GM21367 (cell line): ENCODE data around the gene TMEM87B.
"Not testable (repeated sequence)": the region's sequence is repeated elsewhere in the genome, so short reads cannot be mapped to it uniquely, and the experiment has no call there.

Experiments used
- ATAC-seq: cut with Tn5 transposase; IDR thresholded peaks from one replicate; pipeline ENCODE4 v1.9.1; 2021; ENCODE audit not compliant: unreplicated experiment

The TMEM87B gene

DNA sequence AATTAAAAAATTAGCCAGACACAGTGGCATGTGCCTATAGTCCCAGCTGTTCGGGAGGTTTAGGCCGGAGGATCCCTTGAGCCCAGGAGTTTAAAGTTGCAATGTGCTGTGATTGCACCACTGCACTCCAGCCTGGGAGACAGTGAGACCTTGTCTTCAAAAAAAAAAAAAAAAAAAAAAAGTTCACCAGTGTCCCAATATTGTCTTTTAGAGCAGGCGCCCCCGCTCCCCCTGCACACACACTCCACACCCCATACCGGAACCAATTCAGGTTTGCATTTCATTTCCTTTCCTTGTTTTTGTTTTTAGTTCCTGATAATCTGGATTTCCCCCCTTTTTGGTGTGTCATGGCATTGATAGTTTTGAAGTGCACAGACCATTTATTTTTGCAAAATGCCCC, 10.4 kb downstream of the TMEM87B start:
- no peak for ATAC-seq

DNA sequence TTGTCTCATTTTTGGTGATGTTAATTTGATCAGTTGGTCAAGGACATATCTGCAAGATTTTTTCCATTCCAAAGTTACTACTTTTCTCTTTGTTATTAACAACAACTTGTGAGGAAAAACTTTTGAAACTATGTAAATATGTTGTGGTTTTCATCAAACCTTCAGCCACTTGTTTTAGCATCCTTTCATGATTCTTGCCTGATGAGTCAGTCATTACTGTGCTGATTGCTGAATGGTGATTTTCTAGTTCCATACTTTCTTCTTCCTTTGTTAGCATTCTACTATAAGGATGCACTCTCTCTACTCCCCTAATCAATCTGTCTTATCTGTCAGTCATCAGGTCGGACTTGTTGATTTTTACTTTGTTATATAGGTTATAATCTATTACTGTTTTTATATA, 10.9 kb downstream of the TMEM87B start:
- peak; percentile 53 for ATAC-seq

DNA sequence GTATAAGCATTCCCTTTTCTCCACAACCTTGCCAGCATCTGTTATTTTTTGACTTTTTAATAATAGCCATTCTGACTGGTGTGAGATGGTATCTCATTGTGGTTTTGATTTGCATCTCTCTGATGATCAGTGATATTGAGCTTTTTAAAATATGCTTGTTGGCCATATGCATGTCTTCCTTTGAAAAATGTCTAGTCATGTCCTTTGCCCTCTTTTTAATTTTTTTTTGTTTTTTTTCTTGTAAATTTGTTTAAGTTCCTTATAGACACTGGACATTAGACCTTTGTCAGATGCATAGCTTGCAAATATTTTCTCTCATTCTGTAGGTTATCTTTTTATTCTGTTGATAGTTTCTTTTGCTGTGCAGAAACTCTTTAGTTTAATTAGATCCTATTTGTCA, 14.7 kb downstream of the TMEM87B start:
- ATAC-seq = not testable (repeated sequence)

DNA sequence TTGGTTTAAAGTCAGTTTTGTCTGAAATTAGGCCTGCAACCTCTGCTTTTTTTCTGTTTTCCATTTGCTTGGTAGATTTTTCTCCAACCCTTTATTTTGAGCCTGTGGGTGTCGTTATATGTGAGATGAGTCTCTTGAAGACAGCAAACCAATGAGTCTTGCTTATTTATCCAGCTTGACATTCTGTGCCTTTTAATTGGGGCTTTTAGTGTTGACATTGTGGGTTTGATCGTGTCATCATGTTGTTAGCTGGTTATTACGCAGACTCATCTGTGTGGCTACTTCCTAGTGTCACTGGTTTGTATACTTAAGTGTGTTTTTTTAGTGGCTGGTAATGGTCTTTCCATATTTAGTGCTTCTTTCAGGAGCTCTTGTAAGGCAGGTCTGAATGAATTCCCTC, 18.8 kb downstream of the TMEM87B start:
- ATAC-seq = no peak

DNA sequence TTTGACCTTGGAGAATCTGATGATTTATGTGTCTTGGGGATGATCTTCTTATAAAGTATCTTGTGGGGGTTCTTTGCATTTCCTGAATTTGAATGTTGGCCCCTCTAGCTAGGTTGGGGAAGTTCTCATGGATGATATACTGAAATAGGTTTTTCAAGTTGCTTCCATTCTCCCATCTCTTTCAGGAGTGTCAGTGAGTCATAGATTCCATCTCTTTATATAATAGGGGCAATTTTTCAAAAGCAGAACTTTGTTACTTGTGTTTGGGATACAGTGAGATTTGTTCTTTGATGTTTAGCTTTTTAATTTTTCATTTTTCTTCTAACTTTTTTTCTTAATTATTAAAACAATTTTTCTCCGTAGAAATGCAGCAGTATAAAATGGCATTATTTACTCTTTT, 19.4 kb downstream of the TMEM87B start:
- ATAC-seq = no peak

DNA sequence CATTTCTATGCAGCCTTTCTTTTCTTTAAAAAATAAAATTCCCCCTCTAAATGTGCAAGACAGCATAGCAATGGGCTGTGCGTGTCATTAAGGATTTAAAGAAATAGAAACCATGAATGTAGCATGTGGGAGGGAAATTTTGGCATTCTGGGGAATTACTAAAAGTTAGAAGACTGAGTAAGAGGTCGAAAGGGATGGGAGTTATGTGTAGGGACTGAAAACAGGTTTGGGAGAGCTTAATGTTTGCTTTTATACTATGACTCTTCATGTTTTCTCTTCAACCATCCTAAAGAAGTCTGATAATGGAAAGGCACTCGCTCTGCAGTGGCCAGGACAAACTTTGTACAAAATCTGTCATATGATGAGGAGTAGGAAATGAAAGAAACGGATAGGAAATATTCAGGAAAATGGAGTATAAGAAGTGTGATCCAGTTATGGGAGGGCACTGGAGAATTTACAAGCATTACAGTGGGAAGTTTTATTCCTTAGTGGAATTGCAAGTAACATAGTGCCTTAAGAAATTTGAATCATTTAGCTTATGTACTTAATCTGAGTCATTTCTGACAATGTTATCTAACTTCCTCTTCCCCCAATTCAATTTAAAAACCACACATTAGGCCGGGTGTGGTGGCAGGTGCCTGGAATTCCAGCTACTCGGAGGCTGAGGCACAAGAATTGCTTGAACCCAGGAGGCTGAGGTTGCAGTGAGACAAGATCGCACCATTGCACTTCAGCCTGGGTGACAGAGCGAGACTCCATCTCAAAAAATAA, 20.6 kb downstream of the TMEM87B start:
- no peak for ATAC-seq

DNA sequence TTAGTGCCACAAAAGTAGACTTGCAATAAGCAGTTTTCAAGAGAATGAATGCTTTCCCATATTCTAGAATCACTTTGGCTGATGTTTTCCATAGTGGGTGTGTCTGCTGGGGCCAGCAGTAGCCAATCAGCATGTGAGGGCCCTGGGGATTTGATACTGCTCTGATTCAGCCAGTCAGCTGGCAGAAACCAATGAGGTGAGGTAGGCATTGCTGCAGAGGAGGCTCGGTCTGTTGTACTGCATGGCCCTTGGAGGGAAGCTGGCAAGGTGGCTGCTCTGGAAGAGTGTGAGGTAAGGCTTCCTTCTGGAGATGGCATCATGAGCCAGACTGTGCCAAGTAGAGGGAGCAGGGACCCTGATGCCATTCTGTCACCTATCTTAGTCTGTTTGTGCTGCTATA, 22.7 kb downstream of the TMEM87B start:
- ATAC-seq = no peak

DNA sequence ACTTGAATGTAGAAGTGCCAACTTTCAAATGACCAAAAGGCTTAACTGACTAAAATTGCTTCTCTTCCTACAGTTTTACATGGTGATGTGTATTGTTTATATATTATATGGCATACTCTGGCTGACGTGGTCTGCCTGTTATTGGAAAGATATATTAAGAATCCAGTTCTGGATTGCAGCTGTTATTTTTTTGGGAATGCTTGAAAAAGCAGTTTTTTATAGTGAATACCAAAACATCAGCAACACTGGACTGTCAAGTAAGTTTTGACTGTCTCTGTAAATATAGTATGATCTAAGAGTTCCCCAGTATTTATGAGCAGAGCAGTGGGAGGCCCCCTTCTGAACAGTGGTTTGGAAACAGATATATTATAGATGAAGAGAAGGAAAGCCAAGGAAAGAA, 26.2 kb downstream of the TMEM87B start:
- ATAC-seq = no peak

DNA sequence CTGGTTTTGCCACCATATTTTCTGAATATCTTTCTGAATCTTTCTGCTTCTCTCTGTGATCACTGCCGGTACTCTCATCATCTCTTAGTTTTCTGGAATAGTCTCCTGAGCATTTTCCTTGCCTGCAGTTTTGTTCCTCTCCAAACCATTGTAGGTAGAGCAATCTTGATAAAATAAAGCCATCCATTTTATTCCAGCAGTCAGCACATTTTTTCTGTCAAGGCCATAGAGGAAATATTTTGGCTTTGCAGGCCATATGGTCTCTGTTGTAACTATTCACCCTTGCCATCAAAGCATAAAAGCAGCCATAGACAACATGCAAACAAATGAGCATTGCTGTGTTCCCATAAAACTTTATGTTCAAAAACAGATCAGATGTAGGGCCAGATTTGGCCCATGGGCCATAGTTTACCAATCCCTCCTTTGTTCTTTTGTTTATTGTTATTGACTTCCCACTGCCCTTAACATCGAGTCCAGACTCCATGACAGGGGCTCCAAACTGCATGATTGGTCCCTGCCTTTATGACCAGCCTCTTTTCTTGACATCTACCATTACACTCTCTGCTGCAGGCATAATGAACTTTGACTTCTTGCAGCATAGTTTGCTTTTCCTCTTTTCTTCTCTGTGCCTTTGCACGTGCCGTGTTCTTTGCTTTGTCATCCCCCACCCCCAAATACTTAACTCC, 29.8 kb downstream of the TMEM87B start:
- no peak for ATAC-seq

DNA sequence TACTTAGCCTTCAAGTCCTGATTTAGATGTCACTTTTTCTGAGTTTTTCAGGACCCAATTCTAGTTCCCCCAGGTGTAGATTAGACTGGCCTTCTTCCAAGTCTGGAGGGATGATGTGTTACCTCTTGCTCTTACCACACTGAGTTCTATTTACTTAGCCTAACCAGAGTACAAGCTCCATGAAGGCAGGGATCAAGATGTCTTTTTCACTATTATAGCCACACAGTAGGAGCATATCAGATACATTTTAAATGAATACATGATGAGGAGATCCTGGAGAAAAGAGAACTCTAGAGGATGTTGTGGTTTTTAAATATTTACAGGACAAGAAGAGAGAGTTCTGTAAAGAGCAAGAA, 30.3 kb downstream of the TMEM87B start:
- ATAC-seq = no peak

DNA sequence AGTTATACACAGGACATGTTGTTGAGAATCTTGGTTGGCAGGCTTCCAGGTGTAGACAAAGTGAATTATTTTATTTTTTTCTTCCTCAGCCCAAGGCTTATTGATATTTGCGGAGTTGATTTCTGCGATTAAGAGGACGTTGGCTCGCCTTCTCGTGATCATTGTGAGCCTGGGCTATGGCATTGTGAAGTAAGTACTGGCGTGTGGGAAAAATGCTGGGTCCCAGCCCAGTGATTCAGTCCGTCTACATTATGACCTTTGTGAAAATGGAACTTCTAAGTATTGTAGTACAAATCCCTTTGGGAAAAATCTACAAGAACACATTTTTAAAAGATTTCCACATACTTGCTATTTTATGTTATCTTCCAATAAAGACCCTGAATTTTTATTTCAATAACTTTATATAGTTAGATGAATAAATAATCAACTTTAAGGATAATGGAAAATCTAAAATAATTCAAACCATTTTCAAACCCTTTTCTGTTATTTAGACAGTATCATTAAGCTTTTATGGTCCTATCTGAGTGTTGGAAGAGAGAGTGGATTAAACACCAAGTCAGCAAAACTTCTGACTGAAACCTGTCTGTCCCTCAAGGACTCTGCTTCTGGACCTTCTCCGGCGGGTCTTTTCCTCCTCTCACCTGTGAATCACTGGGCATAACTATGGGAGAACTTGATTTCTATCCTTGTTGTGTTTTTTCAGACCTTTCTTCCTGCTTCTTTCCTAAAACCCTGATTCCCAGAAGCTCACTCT, 31.0 kb downstream of the TMEM87B start:
- ATAC-seq = no peak

DNA sequence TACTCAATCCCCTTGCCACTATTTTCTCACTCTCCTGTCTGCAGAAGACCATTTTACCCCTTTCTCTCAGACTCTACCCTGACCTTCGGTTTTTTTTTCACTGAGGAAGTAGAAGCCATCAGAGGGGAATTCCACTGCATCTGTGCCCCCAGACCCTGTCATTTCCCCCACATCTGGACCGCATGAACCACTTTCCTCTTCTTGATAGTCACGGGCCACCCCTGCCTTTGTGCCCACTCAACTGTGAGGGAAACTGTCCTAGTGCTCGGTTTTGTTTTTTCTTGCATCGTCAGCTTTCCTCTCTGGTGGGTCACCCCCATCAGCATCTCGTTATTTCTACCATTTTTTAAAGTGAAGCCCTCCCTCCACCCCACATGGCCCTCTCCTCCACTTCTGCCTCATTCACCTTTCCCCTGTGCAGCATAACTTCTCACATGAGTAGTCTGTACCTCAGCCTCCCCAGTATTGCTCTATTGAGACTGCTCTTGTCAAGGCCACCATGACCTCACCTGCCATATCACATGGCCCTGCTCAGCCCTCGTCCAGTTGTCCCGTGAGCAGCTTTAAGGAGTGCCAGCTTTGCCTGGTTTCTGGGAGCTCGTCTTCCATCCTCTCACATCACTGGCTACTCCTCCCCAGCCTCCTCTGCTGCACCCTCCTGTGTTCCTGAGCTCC, 32.4 kb downstream of the TMEM87B start:
- ATAC-seq = no peak

DNA sequence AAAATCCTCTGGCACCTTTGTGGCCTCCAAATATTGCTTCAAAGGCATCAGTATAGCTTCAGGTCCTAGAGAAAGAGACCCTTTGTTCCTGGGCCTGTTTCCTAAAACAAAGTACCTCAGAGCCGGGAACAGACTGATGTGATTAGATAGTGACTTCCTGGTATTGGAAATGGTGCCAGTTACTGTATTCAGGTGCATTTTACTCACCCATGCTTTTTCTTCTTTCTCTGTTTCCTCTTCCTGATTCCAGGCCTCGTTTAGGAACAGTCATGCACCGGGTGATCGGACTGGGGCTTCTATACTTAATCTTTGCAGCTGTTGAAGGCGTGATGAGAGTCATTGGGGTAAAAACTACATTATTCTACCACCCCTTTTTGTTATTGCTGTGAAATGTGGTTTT, 34.3 kb downstream of the TMEM87B start:
- ATAC-seq = no peak

DNA sequence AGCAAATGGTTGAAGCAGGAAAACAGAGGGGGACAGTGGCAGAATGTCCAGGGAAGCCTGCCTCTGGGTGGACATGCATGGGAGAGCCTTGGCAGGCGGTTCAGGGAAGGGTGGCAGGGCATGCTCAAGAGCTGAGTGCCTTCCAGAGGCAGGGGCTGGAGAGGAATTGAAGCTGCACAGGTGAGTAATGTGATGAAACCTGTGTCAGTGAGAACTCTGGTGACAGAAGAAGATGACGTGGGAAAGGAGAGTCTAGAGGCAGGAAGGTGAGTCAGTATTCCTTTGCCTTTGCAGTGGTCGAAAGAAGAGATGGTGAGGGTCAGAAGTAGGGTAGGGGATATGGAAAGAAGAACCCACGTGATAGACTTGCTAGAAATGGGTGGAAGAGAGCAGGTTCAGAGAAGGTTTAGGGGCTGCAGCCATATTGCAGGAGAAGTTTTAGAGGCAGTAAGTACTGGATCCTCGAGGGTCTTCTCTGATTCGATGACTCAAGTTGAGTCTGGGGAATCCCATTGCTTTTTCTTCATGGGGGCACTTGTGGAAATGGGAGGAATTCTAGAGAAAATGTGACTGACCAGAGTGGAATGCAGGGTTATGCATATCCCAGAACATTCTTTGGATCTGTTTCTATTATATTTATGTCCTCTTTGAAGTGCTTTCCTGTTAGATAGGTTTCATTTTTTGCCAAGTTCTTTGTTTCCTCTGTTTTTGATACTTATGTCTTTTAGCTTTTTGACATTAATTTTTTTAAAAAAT, 37.4 kb downstream of the TMEM87B start:
- ATAC-seq = no peak

DNA sequence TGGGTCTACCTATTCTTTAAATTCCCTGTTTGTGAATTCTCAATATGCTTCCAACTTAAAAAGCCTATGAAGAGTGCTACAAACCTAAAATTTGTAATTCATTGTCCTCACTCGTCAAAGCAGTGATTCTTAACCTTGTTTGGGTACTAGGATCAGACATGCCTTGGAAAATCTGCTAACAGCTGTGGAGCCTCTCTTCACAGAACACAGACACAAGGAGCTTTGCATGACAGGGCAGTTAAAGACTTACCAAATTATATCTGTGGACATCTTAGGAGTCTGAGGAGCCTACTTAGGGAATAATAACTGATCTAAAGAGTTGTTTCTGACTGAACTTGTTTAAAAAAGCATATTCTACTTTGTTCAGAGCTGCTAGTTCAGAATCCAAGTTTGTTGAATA, 38.1 kb downstream of the TMEM87B start:
- ATAC-seq = no peak

DNA sequence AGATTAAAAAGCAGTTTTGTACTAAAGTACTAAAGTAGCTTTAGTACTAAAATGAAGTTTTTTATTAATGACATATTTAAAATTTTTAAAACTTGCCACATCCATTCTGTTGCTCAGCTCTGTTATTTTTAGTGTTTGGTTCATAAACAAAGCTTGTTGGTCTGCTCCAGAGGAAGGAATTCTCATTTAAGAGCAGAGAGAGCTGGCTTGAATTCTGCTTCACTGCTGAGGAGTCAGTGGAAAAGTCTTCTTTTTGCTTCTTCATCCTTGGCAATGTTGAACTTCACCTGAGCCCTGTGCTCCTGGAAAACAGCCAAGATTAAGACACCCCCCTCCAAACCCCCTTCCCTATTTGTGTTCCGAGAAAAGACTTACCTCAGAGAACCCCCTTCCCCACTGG, 40.6 kb downstream of the TMEM87B start:
- ATAC-seq = no peak

DNA sequence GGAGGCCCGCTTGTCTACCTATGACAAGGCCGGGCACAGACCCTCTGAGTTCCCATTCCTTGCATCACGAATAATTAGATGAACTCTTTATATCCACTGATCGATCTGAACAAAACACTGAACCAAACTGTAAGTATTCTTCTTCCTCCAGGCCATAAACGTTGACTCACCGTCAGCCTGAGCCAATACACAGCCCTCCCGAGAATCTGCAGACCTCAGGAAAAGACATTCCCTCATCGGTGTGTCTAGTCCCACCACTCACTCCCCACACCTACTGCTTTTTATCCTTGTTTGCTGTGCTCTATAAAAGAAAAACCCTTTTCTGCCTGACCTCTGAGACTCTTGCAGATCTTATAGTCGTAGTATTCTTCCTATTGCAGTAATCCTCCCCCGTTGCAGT, 41.0 kb downstream of the TMEM87B start:
- ATAC-seq = no peak

DNA sequence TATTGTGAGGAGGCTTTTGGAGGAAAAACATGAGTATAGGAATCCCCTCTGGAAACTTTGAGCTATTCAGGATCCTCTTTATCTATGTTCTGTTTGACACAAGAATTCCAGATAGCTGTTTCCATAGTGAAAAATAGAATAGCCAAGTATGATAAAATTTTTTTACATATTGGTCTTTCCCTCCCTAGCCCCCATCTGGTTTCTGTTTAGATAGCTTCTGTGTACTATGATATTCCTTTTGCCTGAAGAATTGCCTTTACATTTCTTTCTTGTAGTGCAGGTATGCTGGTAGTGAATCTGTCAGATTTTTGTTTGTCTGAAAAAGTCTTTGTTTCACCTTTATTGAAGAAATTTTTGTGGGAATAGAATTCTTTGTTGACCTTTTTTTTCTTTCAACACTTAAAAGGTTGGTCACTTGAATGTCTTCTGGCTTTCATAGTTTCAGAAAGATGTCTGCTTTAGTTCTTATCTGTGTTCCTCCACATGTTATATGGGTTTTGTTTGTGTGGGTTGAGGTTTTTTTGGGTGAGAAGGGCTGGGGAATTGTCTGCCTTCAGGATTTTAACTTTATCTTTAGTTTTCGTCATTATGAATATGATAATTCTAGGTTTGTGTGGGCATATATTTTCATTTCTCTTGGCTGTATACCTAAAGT, 53.2 kb downstream of the TMEM87B start:
- ATAC-seq = no peak

DNA sequence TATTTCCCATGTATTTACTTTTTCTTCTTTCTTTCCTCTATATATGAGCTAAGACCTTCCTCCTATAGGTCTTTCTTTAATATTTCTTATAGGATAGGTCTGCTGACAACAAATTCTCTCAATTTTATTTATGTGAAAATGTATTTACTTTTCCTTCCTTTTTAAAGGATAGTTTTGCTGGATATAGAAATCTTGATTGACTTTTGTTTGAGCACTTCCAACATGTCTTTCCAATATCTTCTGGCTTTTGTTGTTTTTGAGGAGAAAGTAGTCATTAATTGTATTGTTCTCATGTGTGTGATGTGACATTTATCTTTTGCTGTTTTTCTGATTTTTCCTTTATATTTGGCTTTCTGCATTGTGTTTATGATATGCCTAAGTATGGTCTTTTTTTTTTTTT, 54.2 kb downstream of the TMEM87B start:
- ATAC-seq = no peak

DNA sequence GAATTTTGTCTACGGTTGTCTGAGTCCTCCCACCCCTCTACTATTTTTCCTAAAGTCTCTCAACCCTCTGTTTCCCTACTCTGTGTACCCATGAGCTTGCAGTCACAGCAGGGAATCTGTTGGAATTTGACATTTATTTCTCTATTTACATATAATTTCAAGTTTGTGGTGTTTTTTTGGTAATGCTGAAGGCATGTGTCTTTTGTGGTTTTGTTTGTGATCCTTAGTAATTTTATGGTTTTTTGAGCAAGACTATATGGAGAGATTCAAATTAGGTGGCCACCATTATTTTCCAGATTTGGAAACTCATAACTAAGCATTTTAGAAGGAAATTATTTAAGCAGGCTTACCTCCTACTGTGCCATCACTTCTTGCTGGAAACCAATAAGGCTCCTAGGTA, 55.9 kb downstream of the TMEM87B start:
- no peak for ATAC-seq
